Endothelial cell of umbilical vein (primary cell): ENCODE measurements around the gene LAIR2. TPM values are rescaled to one million over a fixed set of nuclear protein-coding genes. Genes with fewer than 3 reads are reported as not detected.

Experiments
- BruUV-seq: library from RNA; stranded (reverse); fragments of 400-500 nt; replicated peaks from 2 replicates; lab custom pipeline; 2021; lab: Mats Ljungman, UMichigan
- CTCF ChIA-PET: fragments of 300-600, 350-600 bp; sonication (Branson Sonifier 250); formaldehyde crosslinking; loops from one replicate; lab custom pipeline; 2021; ENCODE audit warnings: antibody characterized with exemption, inconsistent platforms; lab: Charles Lee
- POLR2A ChIA-PET: fragments of 300-600, 350-600 bp; sonication (Branson Sonifier 250); formaldehyde crosslinking; loops from one replicate; lab custom pipeline; 2021; ENCODE audit warnings: antibody characterized with exemption, inconsistent platforms; lab: Charles Lee
- DNase-seq: peaks from one replicate; pipeline ENCODE4 v3.0.0-alpha.2; 2011; ENCODE audit warnings: low read depth, low spot score
- FAIRE-seq: peaks from 2 replicates; lab custom pipeline; 2011; peaks lifted over from hg19 to GRCh38; lab: Jason Lieb, UNC
- H2AFZ ChIP-seq: 2 replicates; pipeline ENCODE4 v1.6.0; 2012; ENCODE audit warnings: low read depth, low read length, control low read depth, inconsistent platforms
- H3K27ac ChIP-seq: 2 replicates; pipeline ENCODE4 v1.5.1; 2011; ENCODE audit warnings: low read depth, mild to moderate bottlenecking, control low read depth, low read length, moderate library complexity; ENCODE audit not compliant: insufficient read depth
- H3K27me3 ChIP-seq, 2 experiments: 2 replicates each; pipeline versions ENCODE4 v1.6.0 to v1.6.1; 2011; ENCODE audit warnings: low read length in 2 of 2, mixed read lengths in 1 of 2; ENCODE audit not compliant: control insufficient read depth in 2 of 2, insufficient read depth in 2 of 2
- H3K36me3 ChIP-seq, 2 experiments: 2 replicates in 1 of 2; 3 replicates in 1 of 2; pipeline ENCODE4 v1.5.1; 2011; ENCODE audit warnings: low read length in 2 of 2, mild to moderate bottlenecking in 1 of 2, moderate library complexity in 1 of 2; ENCODE audit not compliant: control insufficient read depth in 2 of 2, insufficient read depth in 2 of 2; ENCODE audit errors: extremely low read depth in 1 of 2
- H3K4me1 ChIP-seq: 3 replicates; pipeline ENCODE4 v1.5.1; 2011; ENCODE audit warnings: mild to moderate bottlenecking, low read length; ENCODE audit not compliant: control insufficient read depth, insufficient read depth; ENCODE audit errors: extremely low read depth
- H3K4me2 ChIP-seq: 2 replicates; pipeline ENCODE4 v1.6.1; 2011; ENCODE audit warnings: low read length, control low read depth, mixed read lengths; ENCODE audit not compliant: insufficient read depth
- H3K4me3 ChIP-seq, 3 experiments: fragments of 200-600 bp in 1 of 3; sonication (generic), shearing (Covaris generic) in 1 of 3; replicated peaks in 1 of 3; 2 replicates each; pipeline ENCODE4 v1.5.1; 2011 to 2016; ENCODE audit warnings: control low read depth in 3 of 3, low read length in 3 of 3, mild to moderate bottlenecking in 2 of 3, inconsistent platforms in 1 of 3, low read depth in 1 of 3, moderate library complexity in 1 of 3; ENCODE audit not compliant: insufficient read depth in 1 of 3
- H3K79me2 ChIP-seq: 2 replicates; pipeline ENCODE4 v1.6.0; 2012; ENCODE audit warnings: low read length, inconsistent platforms; ENCODE audit not compliant: control insufficient read depth, insufficient read depth
- H3K9ac ChIP-seq: replicated peaks from 2 replicates; pipeline ENCODE3; 2011; ENCODE audit warnings: low read length, control low read depth; ENCODE audit not compliant: insufficient read depth; ENCODE audit errors: extremely low read depth
- H3K9me1 ChIP-seq: replicated peaks from 3 replicates; pipeline ENCODE4 v1.6.0; 2011; ENCODE audit warnings: mild to moderate bottlenecking, low read length; ENCODE audit not compliant: control insufficient read depth, insufficient read depth; ENCODE audit errors: extremely low read depth
- H3K9me3 ChIP-seq: replicated peaks from 2 replicates; pipeline ENCODE4 v1.5.1; 2012; ENCODE audit warnings: low read length, inconsistent platforms; ENCODE audit not compliant: control insufficient read depth, insufficient read depth
- H4K20me1 ChIP-seq: replicated peaks from 2 replicates; pipeline ENCODE3; 2011; ENCODE audit warnings: mild to moderate bottlenecking, low read length; ENCODE audit not compliant: control insufficient read depth, insufficient read depth; ENCODE audit errors: extremely low read depth
- CTCF ChIP-seq, 2 donors: IDR thresholded peaks; 1 replicate in 1 of 2; 2 replicates in 1 of 2; pipeline ENCODE4 v1.5.1; 2011; ENCODE audit warnings: low read length in 2 of 2, mild to moderate bottlenecking in 2 of 2, moderate library complexity in 2 of 2, control low read depth in 1 of 2, inconsistent platforms in 1 of 2, low read depth in 1 of 2; ENCODE audit not compliant: insufficient read depth in 1 of 2; ENCODE audit errors: extremely low read depth in 1 of 2
- EZH2 ChIP-seq: IDR thresholded peaks from 2 replicates; pipeline ENCODE4 v1.6.1; 2012; ENCODE audit warnings: borderline replicate concordance, low read depth, mild to moderate bottlenecking, moderate library complexity, low read length, inconsistent platforms; ENCODE audit not compliant: severe bottlenecking
- FOS ChIP-seq: IDR thresholded peaks from 2 replicates; pipeline ENCODE4 v1.6.1; 2011; ENCODE audit warnings: mild to moderate bottlenecking, low read length, moderate library complexity, borderline replicate concordance; ENCODE audit not compliant: insufficient read depth
- GATA2 ChIP-seq: IDR thresholded peaks from 2 replicates; pipeline ENCODE4 v1.7.0; 2011; ENCODE audit warnings: low read depth, mild to moderate bottlenecking, moderate library complexity, mixed read lengths, low read length; ENCODE audit not compliant: insufficient read length, insufficient read depth
- JUN ChIP-seq: IDR thresholded peaks from 2 replicates; pipeline ENCODE4 v1.6.1; 2011; ENCODE audit warnings: borderline replicate concordance, low read depth; ENCODE audit not compliant: insufficient read length, insufficient read depth
- MAX ChIP-seq: IDR thresholded peaks from 2 replicates; pipeline ENCODE4 v1.6.1; 2011; ENCODE audit not compliant: insufficient read depth, insufficient read length
- MYC ChIP-seq: IDR thresholded peaks from one replicate; pipeline ENCODE4 v1.6.1; 2011; ENCODE audit warnings: mild to moderate bottlenecking, low read depth, low read length
- POLR2A ChIP-seq: IDR thresholded peaks from 2 replicates; pipeline ENCODE4 v1.6.1; 2012; ENCODE audit warnings: low read depth, mild to moderate bottlenecking, control low read depth, low read length
- POLR2AphosphoS5 ChIP-seq: IDR thresholded peaks from 2 replicates; pipeline ENCODE4 v1.6.1; 2012; ENCODE audit warnings: low read depth, mild to moderate bottlenecking, control low read depth, low read length, moderate library complexity; ENCODE audit not compliant: insufficient read depth
- dilution Hi-C: fragments of 300-500 bp; cut with MboI; formaldehyde crosslinking; loops from one replicate; pipeline ENCODE4 v1.15.0; 2019; ENCODE audit warnings: low sequenced_read_pairs; ENCODE audit not compliant: extremely low pct_ligation_motif_present
- intact Hi-C: fragments of 100-400 bp; cut with micrococcal nuclease; formaldehyde crosslinking; loops from one replicate; pipeline ENCODE4 v1.10.0; 2022
- polyA plus RNA-seq, 4 experiments: library from polyadenylated mRNA; depleted of rRNA in 3 of 4; stranded (reverse) in 3 of 4; unstranded in 1 of 4; fragments of >200 nt; gene quantifications; 2 replicates each; pipeline versions ENCODE4 v1.2.1 to v1.2.3, GENCODE V29; 2011 to 2012; ENCODE audit warnings: missing spikeins in 1 of 4
- total RNA-seq: library from RNA; stranded (reverse); gene quantifications from 2 replicates; pipeline ENCODE4 v1.2.3, GENCODE V29; 2021

Gene LAIR2
- total and polyA plus RNA-seq, 2 donors (not counting 3 experiments of a cell fraction or from before 2014, with no cell fraction given) = not detected

- H3K79me2 ChIP-seq = peaks cover 74% of the 10 kb centered on the region
- no peaks in the 10 kb centered on the region for H3K27me3 ChIP-seq
- dilution Hi-C loops = no loop called here
- no peaks in the 10 kb centered on the region for H3K9me1 ChIP-seq
- no peaks in the 10 kb centered on the region for H4K20me1 ChIP-seq
- H3K4me1 ChIP-seq = peaks cover 10% of the 10 kb centered on the region
- intact Hi-C loops = loop anchor here (5.0 kb wide), 1 partner anchor 294 kb away; no protein-coding TSS in a partner anchor
- no peaks in the 10 kb centered on the region for H3K9me3 ChIP-seq
- FAIRE-seq = no peak
- no TSS peak for BruUV-seq
- H3K27ac ChIP-seq = no peak overlapping the region
- no peak overlapping the region for H2AFZ ChIP-seq
- H3K4me3 ChIP-seq = no peak overlapping the region
- peaks cover 54 to 90% of the 10 kb centered on the region in 2 experiments for H3K36me3 ChIP-seq
- ChIA-PET POLR2A (no interaction called here), CTCF (no interaction called here)
- DNase-seq = no peak
- H3K4me2 ChIP-seq = no peak overlapping the region
- no peak overlapping the region for H3K9ac ChIP-seq
- TF ChIP-seq GATA2 (no peak), MYC (no peak), EZH2 (no peak), CTCF (IDR thresholded peaks at IDR 0.05; ENCODE audit: extremely low read depth in 1 of 2, insufficient read depth in 1 of 2, low read depth in 1 of 2, low read length in 2 of 2) (no peak), POLR2AphosphoS5 (no peak), FOS (no peak), POLR2A (no peak), JUN (no peak), MAX (no peak)
Measured at GRCh38 chr19:54456423-54457373, 45.9 kb upstream of the LAIR2 start.
